B cell (primary cell): ENCODE results near the gene COPS8. TPM values are rescaled to one million over a fixed set of nuclear protein-coding genes. Genes with fewer than 3 reads are reported as not detected.

Experiments
- ATAC-seq: fragments of 200-7000 bp; cut with Tn5 transposase; one replicate; pipeline ENCODE4 v1.10.0; 2021; ENCODE audit warnings: low read depth, mild to moderate bottlenecking, moderate number of reproducible peaks, moderate library complexity
- CTCF ChIA-PET: fragments of 350-600 bp; sonication (Branson Sonifier 250); formaldehyde crosslinking; loops from one replicate; lab custom pipeline; 2021; ENCODE audit warnings: antibody characterized with exemption, inconsistent platforms; lab: Charles Lee
- POLR2A ChIA-PET: fragments of 350-600 bp; sonication (Branson Sonifier 250); formaldehyde crosslinking; loops from one replicate; lab custom pipeline; 2021; ENCODE audit warnings: antibody characterized with exemption; lab: Charles Lee
- DNase-seq: peaks from one replicate; pipeline ENCODE4 v3.0.0; 2013
- H2AFZ ChIP-seq: 2 replicates; pipeline ENCODE4 v1.6.1; 2012; ENCODE audit warnings: mild to moderate bottlenecking, low read depth, low read length; ENCODE audit not compliant: insufficient read depth, poor library complexity, severe bottlenecking
- H3K27ac ChIP-seq, 2 donors: 1 replicate in 1 of 2; 2 replicates in 1 of 2; pipeline ENCODE4 v1.5.1; 2012 to 2013; ENCODE audit warnings: low read length in 2 of 2, mild to moderate bottlenecking in 2 of 2, moderate library complexity in 1 of 2
- H3K27me3 ChIP-seq, 4 experiments: fragments of 200-600 bp in 1 of 4; sonication (generic) in 1 of 4; replicated peaks in 1 of 4; 1 replicate in 2 of 4; 2 replicates in 2 of 4; pipeline versions ENCODE4 v1.6.1 to v1.7.0; 2013 to 2016; ENCODE audit warnings: low read length in 3 of 4, mild to moderate bottlenecking in 2 of 4, mixed read lengths in 1 of 4, moderate library complexity in 1 of 4; ENCODE audit not compliant: insufficient read depth in 4 of 4, control insufficient read depth in 3 of 4; ENCODE audit errors: control extremely low read depth in 1 of 4
- H3K36me3 ChIP-seq, 2 experiments: replicated peaks in 1 of 2; 1 replicate in 1 of 2; 2 replicates in 1 of 2; pipeline versions ENCODE4 v1.6.1 to v1.7.1; 2013; ENCODE audit warnings: low read length in 1 of 2; ENCODE audit not compliant: insufficient read depth in 2 of 2, control insufficient read depth in 1 of 2; ENCODE audit errors: control extremely low read depth in 1 of 2, extremely low read depth in 1 of 2
- H3K4me1 ChIP-seq, 2 donors: fragments of 200-600 bp in 1 of 2; sonication (generic) in 1 of 2; 1 replicate in 1 of 2; 2 replicates in 1 of 2; pipeline versions ENCODE4 v1.5.1 to v1.6.1; 2013 to 2017; ENCODE audit warnings: low read length in 2 of 2; ENCODE audit not compliant: control insufficient read depth in 2 of 2, insufficient read depth in 2 of 2
- H3K4me2 ChIP-seq: replicated peaks from 2 replicates; pipeline ENCODE3; 2012; ENCODE audit warnings: mild to moderate bottlenecking, low read depth, low read length; ENCODE audit not compliant: poor library complexity, severe bottlenecking
- H3K4me3 ChIP-seq, 5 experiments: fragments of 200-600 bp in 1 of 5; sonication (generic) in 1 of 5; 1 replicate in 3 of 5; 2 replicates in 2 of 5; pipeline versions ENCODE4 v1.5.1 to v1.7.0; 2011 to 2016; ENCODE audit warnings: low read length in 4 of 5, mild to moderate bottlenecking in 4 of 5, low read depth in 2 of 5, control low read depth in 1 of 5, moderate library complexity in 1 of 5; ENCODE audit not compliant: insufficient read depth in 1 of 5; ENCODE audit errors: control extremely low read depth in 1 of 5, extremely low read depth in 1 of 5
- H3K79me2 ChIP-seq: fragments of 200-600 bp; sonication (generic); one replicate; pipeline ENCODE4 v1.6.0; 2016; ENCODE audit warnings: low read length; ENCODE audit not compliant: control insufficient read depth, insufficient read depth
- H3K9ac ChIP-seq: fragments of 200-600 bp; sonication (generic); 2 replicates; pipeline ENCODE4 v1.6.1; 2017; ENCODE audit warnings: mild to moderate bottlenecking, low read length, moderate library complexity
- H3K9me3 ChIP-seq, 3 donors: one replicate each; pipeline versions ENCODE4 v1.6.1 to v1.7.1; 2013; ENCODE audit warnings: low read length in 2 of 3; ENCODE audit not compliant: control insufficient read depth in 2 of 3, insufficient read depth in 1 of 3; ENCODE audit errors: control extremely low read depth in 1 of 3
- H4K20me1 ChIP-seq: 2 replicates; pipeline ENCODE4 v1.6.0; 2012; ENCODE audit warnings: mild to moderate bottlenecking, low read length; ENCODE audit not compliant: insufficient read depth, control insufficient read depth, poor library complexity, severe bottlenecking
- H3K27ac Mint-ChIP-seq: one replicate; pipeline ENCODE4 v1.8.0; 2021; ENCODE audit warnings: mixed read lengths
- H3K27me3 Mint-ChIP-seq: one replicate; pipeline ENCODE4 v1.8.0; 2021; ENCODE audit warnings: mixed read lengths
- H3K4me1 Mint-ChIP-seq: one replicate; pipeline ENCODE4 v1.8.0; 2021; ENCODE audit warnings: mixed read lengths
- H3K4me3 Mint-ChIP-seq: one replicate; pipeline ENCODE4 v1.8.0; 2021; ENCODE audit warnings: mixed read lengths
- H3K9me3 Mint-ChIP-seq: one replicate; pipeline ENCODE4 v1.8.0; 2022; ENCODE audit warnings: mixed read lengths; ENCODE audit not compliant: insufficient read depth
- EZH2 ChIP-seq: IDR thresholded peaks from 2 replicates; pipeline ENCODE4 v1.6.1; 2012; ENCODE audit warnings: borderline replicate concordance, low read depth, mild to moderate bottlenecking, moderate library complexity, low read length; ENCODE audit not compliant: insufficient read depth, poor library complexity, severe bottlenecking
- WGBS: methylation state at CpG from one replicate; pipeline ENCODE4 v1.1.5; 2013; ENCODE audit warnings: missing lambda C conversion rate; ENCODE audit not compliant: insufficient coverage; 5-methylcytosine and 5-hydroxymethylcytosine counted together
- intact Hi-C: fragments of 100-400 bp; cut with micrococcal nuclease; formaldehyde crosslinking; loops from one replicate; pipeline ENCODE4 v1.10.0; 2022
- polyA plus RNA-seq: library from polyadenylated mRNA; depleted of rRNA; stranded (reverse); fragments of >200 nt; gene quantifications from 2 replicates; pipeline ENCODE4 v1.2.3, GENCODE V29; 2012
- total RNA-seq, 2 donors: library from RNA; stranded (reverse); fragments of 120-200 nt in 1 of 2; gene quantifications; 1 replicate in 1 of 2; 2 replicates in 1 of 2; pipeline versions ENCODE4 v1.2.3 to v1.2.4, GENCODE V29; 2013 to 2022
- TF ChIP-seq, protein P1 (sequence below): fragments of 200-600 bp; IDR thresholded peaks from one replicate; pipeline ENCODE4 v1.8.0; 2022; ENCODE audit warnings: antibody characterized with exemption, mild to moderate bottlenecking

COPS8 gene
- total and polyA plus RNA-seq, 2 donors (not counting 1 experiment from before 2014, with no cell fraction given): 21.7 to 34.2 TPM

DNA sequence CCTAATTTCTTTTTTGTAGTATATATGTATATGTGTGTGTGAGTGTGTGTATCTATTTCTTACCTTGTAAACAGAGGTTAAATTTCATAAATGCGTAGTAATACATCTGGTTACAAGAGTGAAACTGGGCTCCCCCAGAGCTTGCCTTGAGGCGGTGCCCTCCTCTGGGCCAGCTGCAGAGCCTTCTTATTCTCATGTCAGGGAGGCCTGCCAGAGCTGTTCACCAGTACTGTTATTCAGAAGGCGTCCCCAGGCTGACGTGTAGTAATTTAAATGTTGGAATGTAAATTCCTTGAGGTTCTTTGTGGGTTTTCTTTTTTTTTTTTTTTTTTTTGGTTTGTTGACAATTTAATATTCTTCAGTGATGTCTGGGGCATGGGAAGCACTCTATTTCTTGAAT is 11.2 kb downstream of the COPS8 start:
- H3K4me1 ChIP-seq: no peaks in the 10 kb centered on the region
- no peaks in the 10 kb centered on the region for H3K9me3 Mint-ChIP-seq
- no peak for ATAC-seq
- WGBS: 98% methylated on average over 4 of the region's 4 CpGs
- no peak overlapping the region for H3K9ac ChIP-seq
- peaks cover 19 to 79% of the 10 kb centered on the region in 2 experiments for H3K36me3 ChIP-seq
- H3K4me1 Mint-ChIP-seq: no peaks in the 10 kb centered on the region
- no peaks in the 10 kb centered on the region for H3K27me3 Mint-ChIP-seq
- ChIA-PET CTCF (interaction anchor here (0.7 kb wide), 1 partner anchor 449 kb away, joined by 5 read pairs; no protein-coding TSS in a partner anchor), POLR2A (interaction anchor here (0.7 kb wide), 1 partner anchor 168 kb away, joined by 11 read pairs; no protein-coding TSS in a partner anchor)
- no peak overlapping the region for H3K4me3 ChIP-seq
- no peak overlapping the region for H3K27ac Mint-ChIP-seq
- H3K27me3 ChIP-seq: no peaks in the 10 kb centered on the region
- no peaks in the 10 kb centered on the region for H3K9me3 ChIP-seq
- intact Hi-C loops: no loop called here
- H4K20me1 ChIP-seq: peaks cover 9% of the 10 kb centered on the region
- H3K4me3 Mint-ChIP-seq: no peak overlapping the region
- no peak overlapping the region for H2AFZ ChIP-seq
- DNase-seq: no peak
- no peak overlapping the region for H3K4me2 ChIP-seq
- H3K79me2 ChIP-seq: peaks cover 8% of the 10 kb centered on the region
- TF ChIP-seq, protein P1, sequence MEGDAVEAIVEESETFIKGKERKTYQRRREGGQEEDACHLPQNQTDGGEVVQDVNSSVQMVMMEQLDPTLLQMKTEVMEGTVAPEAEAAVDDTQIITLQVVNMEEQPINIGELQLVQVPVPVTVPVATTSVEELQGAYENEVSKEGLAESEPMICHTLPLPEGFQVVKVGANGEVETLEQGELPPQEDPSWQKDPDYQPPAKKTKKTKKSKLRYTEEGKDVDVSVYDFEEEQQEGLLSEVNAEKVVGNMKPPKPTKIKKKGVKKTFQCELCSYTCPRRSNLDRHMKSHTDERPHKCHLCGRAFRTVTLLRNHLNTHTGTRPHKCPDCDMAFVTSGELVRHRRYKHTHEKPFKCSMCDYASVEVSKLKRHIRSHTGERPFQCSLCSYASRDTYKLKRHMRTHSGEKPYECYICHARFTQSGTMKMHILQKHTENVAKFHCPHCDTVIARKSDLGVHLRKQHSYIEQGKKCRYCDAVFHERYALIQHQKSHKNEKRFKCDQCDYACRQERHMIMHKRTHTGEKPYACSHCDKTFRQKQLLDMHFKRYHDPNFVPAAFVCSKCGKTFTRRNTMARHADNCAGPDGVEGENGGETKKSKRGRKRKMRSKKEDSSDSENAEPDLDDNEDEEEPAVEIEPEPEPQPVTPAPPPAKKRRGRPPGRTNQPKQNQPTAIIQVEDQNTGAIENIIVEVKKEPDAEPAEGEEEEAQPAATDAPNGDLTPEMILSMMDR: no peak
- no peak overlapping the region for H3K27ac ChIP-seq

DNA sequence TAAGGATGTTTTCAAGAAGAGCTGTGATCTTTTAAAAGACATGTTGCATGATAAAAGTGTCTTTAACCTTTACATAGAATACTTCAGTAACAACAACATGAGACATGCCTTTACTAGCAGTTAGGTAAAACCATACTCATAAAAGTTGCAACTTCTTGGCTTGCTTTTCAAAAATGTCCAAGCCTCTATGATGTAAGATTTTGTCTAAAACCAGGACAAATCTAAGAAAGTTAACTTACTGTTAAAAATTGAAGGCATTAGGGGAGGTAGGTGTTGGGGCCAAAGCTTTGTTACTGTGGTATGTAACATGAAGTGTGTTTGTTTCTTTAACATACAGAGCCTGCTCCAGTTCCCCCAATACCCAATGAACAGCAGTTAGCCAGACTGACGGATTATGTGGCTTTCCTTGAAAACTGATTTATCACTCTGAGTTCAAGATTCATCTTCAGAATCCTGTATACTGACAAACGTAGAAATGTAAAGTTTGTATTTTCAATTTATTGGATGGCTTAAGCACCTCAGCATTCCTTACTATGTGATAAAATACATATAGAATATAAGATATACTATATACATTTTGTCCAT is 11.7 kb downstream of the COPS8 start:
- Mint-ChIP-seq H3K9me3 (no peaks in the 10 kb centered on the region), H3K27me3 (no peaks in the 10 kb centered on the region), H3K4me3 (no peak overlapping the region), H3K27ac (no peak overlapping the region), H3K4me1 (no peaks in the 10 kb centered on the region)
- TF ChIP-seq, protein P1: no peak
- no peak for TF ChIP-seq EZH2
- ChIA-PET POLR2A (interaction anchor here (0.7 kb wide), 1 partner anchor 168 kb away, joined by 11 read pairs; no protein-coding TSS in a partner anchor), CTCF (interaction anchor here (0.7 kb wide), 1 partner anchor 448 kb away, joined by 5 read pairs; no protein-coding TSS in a partner anchor)
- no peaks in the 10 kb centered on the region for H3K27me3 ChIP-seq
- peaks cover 19 to 80% of the 10 kb centered on the region in 2 experiments for H3K36me3 ChIP-seq
- no peaks in the 10 kb centered on the region for H3K4me1 ChIP-seq
- WGBS: no CpG with 5 or more reads among the region's 2 CpGs
- H3K79me2 ChIP-seq: peaks cover 3% of the 10 kb centered on the region
- intact Hi-C loops: no loop called here
- no peak overlapping the region for H3K4me2 ChIP-seq
- H3K9me3 ChIP-seq: no peaks in the 10 kb centered on the region
- no peak for DNase-seq
- peaks cover 9% of the 10 kb centered on the region for H4K20me1 ChIP-seq
- H3K27ac ChIP-seq: no peak overlapping the region
- H2AFZ ChIP-seq: no peak overlapping the region
- no peak for ATAC-seq
- no peak overlapping the region for H3K9ac ChIP-seq
- no peak overlapping the region for H3K4me3 ChIP-seq
